Activated T-cell treated with anti-CD3 and anti-CD28 coated beads, Interleukin-2, amount 50 U/mL, for 72 hours (primary cell): Measurements from ENCODE around the gene CLDN19. TPM values are rescaled to one million over a fixed set of nuclear protein-coding genes. Genes with fewer than 3 reads are reported as not detected.

Source experiments
- ATAC-seq, 2 donors: fragments of 150-1000 bp; cut with Tn5 transposase; replicated peaks in 1 of 2; 2 replicates each; pipeline ENCODE4 v1.10.0; 2021; ENCODE audit warnings: moderate library complexity in 2 of 2, mild to moderate bottlenecking in 1 of 2
- DNase-seq, 2 donors: peaks; one replicate each; pipeline ENCODE4 v3.0.0; 2021 to 2022; ENCODE audit warnings: mixed read lengths in 1 of 2
- H3K27ac Mint-ChIP-seq: one replicate; pipeline ENCODE4 v1.8.0; 2022; ENCODE audit warnings: mild to moderate bottlenecking, moderate library complexity, mixed read lengths
- H3K27me3 Mint-ChIP-seq: one replicate; pipeline ENCODE4 v1.8.0; 2022; ENCODE audit warnings: low read depth, mixed read lengths
- H3K36me3 Mint-ChIP-seq, 2 donors: one replicate each; pipeline ENCODE4 v1.8.0; 2022; ENCODE audit warnings: mixed read lengths in 2 of 2, mild to moderate bottlenecking in 1 of 2; ENCODE audit not compliant: insufficient read depth in 2 of 2
- H3K4me1 Mint-ChIP-seq: one replicate; pipeline ENCODE4 v1.8.0; 2022; ENCODE audit warnings: low read depth, mixed read lengths
- H3K4me3 Mint-ChIP-seq, 2 donors: one replicate each; pipeline ENCODE4 v1.8.0; 2022; ENCODE audit warnings: mild to moderate bottlenecking in 2 of 2, mixed read lengths in 2 of 2, moderate library complexity in 2 of 2
- H3K9me3 Mint-ChIP-seq, 2 donors: one replicate each; pipeline ENCODE4 v1.8.0; 2022; ENCODE audit warnings: mixed read lengths in 2 of 2
- total RNA-seq, 2 donors: library from RNA; stranded (reverse); gene quantifications; one replicate each; pipeline ENCODE4 v1.2.3, GENCODE V29; 2022

Gene CLDN19
- total RNA-seq, 2 donors from 2014 or later = not detected

DNA sequence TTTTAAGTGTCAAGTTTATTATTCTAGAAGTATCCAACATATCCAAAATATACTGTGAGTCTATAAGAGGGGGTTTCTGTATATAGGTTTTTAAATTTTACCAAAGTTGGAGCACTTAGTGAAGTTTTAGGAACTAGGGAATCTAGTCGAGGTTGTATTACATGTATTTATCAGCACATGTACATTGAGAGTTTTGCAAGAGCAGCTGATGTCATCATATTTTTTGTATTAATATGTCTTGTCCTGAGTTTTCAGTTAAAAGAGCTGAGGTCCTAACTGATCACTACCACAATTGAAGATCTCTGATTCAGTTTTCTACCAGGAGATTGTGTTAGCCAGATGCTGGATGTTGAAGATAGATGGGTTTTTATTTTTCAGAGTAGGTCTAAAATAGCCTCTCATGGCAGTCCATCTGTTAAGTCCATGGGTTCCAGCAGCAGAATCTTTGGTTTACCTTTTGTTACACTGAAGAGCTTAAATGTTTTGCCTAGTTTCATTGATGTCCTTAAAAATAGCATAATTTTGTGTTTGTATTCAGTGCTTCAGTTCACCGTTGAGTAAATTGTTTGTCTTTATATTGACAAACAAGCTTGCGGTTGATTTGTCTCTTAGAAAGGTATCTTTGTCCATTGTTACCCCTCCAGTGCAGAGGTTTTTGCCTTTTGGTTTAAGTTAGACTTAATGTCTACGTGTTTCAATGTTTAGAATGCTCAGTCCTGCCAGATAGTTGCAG, 41.8 kb downstream of the CLDN19 start:
- H3K36me3 Mint-ChIP-seq = peaks cover 22 to 63% of the 10 kb centered on the region in 2 donors
- H3K9me3 Mint-ChIP-seq = no peaks in the 10 kb centered on the region
- peaks cover 20% of the 10 kb centered on the region for H3K4me1 Mint-ChIP-seq
- ATAC-seq = no peak
- no peak for DNase-seq
- H3K27ac Mint-ChIP-seq = peak overlapping the region; percentile 75
- no peak overlapping the region for H3K4me3 Mint-ChIP-seq
- H3K27me3 Mint-ChIP-seq = no peaks in the 10 kb centered on the region

GRCh38 chr1:42692911-42693310, 47.1 kb downstream of the CLDN19 start:
- H3K4me3 Mint-ChIP-seq = peak overlapping the region in 1 of 2 donors; percentile 3
- no peaks in the 10 kb centered on the region for H3K27me3 Mint-ChIP-seq
- ATAC-seq = no peak
- H3K9me3 Mint-ChIP-seq = no peaks in the 10 kb centered on the region
- peaks cover 11 to 34% of the 10 kb centered on the region in 2 donors for H3K36me3 Mint-ChIP-seq
- peak overlapping the region; percentile 67 for H3K27ac Mint-ChIP-seq
- no peak for DNase-seq
- H3K4me1 Mint-ChIP-seq = peaks cover 68% of the 10 kb centered on the region

GRCh38 chr1:42692461-42692860, 47.6 kb downstream of the CLDN19 start:
- DNase-seq (no peak), ATAC-seq (no peak)
- no peaks in the 10 kb centered on the region for H3K9me3 Mint-ChIP-seq
- H3K27ac Mint-ChIP-seq = peak overlapping the region; percentile 67
- H3K4me3 Mint-ChIP-seq = peak overlapping the region in 1 of 2 donors; percentile 3
- H3K36me3 Mint-ChIP-seq = peaks cover 11 to 33% of the 10 kb centered on the region in 2 donors
- H3K4me1 Mint-ChIP-seq = peaks cover 73% of the 10 kb centered on the region
- H3K27me3 Mint-ChIP-seq = no peaks in the 10 kb centered on the region

- ATAC-seq (peak in 1 of 2 donors; percentile 37), DNase-seq (no peak)
- Mint-ChIP-seq H3K4me1 (peaks cover 86% of the 10 kb centered on the region), H3K4me3 (peak overlapping the region; percentile 32 to 66), H3K27me3 (no peaks in the 10 kb centered on the region), H3K36me3 (peaks cover 7 to 26% of the 10 kb centered on the region in 2 donors), H3K9me3 (no peaks in the 10 kb centered on the region), H3K27ac (peak overlapping the region; percentile 50)
These were observed 48.9 kb downstream of the CLDN19 start for GRCh38 chr1:42691157-42691498.

- peaks cover 91% of the 10 kb centered on the region for H3K4me1 Mint-ChIP-seq
- no peaks in the 10 kb centered on the region for H3K9me3 Mint-ChIP-seq
- peak overlapping the region; percentile 32 to 66 for H3K4me3 Mint-ChIP-seq
- DNase-seq = peak in 1 of 2 donors; percentile 13
- peak overlapping the region; percentile 75 for H3K27ac Mint-ChIP-seq
- H3K36me3 Mint-ChIP-seq = peaks cover 5 to 21% of the 10 kb centered on the region in 2 donors
- no peaks in the 10 kb centered on the region for H3K27me3 Mint-ChIP-seq
- ATAC-seq = peak; percentile 59 to 71
These were observed 49.4 kb downstream of the CLDN19 start for GRCh38 chr1:42690477-42691156.

GRCh38 chr1:42689912-42690311, 50.1 kb downstream of the CLDN19 start:
- H3K36me3 Mint-ChIP-seq = peaks cover 5 to 17% of the 10 kb centered on the region in 2 donors

GRCh38 chr1:42686418-42686817, 53.6 kb downstream of the CLDN19 start:
- H3K9me3 Mint-ChIP-seq = no peaks in the 10 kb centered on the region
- H3K36me3 Mint-ChIP-seq = peaks cover 18 to 24% of the 10 kb centered on the region in 2 donors
- no peaks in the 10 kb centered on the region for H3K27me3 Mint-ChIP-seq
- H3K4me1 Mint-ChIP-seq = peaks cover 77% of the 10 kb centered on the region
- ATAC-seq = no peak
- H3K4me3 Mint-ChIP-seq = peak overlapping the region; percentile 63 to 71
- no peak for DNase-seq
- peak overlapping the region; percentile 86 for H3K27ac Mint-ChIP-seq

More at GRCh38 chr1:42689912-42690311, 50.1 kb downstream of the CLDN19 start:
- DNase-seq = no peak
- H3K27me3 Mint-ChIP-seq = no peaks in the 10 kb centered on the region
- H3K4me3 Mint-ChIP-seq = peak overlapping the region; percentile 33 to 54
- H3K4me1 Mint-ChIP-seq = peaks cover 95% of the 10 kb centered on the region
- ATAC-seq = no peak
- H3K27ac Mint-ChIP-seq = peak overlapping the region; percentile 75
- H3K9me3 Mint-ChIP-seq = no peaks in the 10 kb centered on the region

DNA sequence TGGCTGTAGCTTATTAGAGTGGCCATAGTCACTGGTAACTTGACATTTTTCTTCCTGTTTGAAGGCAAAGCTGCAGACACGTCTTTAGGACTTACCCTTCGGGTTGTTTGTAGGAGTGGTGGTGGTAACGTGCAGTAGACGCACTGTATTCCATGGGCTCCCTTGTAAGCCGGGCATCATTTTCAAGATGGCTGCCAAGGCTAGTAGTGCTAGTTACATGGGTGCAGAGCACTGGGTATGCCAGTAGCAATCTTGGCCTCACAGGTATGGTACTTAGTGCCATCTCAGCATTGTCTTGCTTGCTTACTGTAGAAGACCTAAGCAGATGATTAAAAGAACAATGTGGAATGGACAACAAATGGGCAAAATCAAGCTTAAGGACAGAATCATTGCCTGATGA, 55.9 kb downstream of the CLDN19 start:
- DNase-seq (peak; percentile 7 to 15), ATAC-seq (no peak)
- H3K36me3 Mint-ChIP-seq = peaks cover 18 to 21% of the 10 kb centered on the region in 2 donors

More for the DNA sequence above, 55.9 kb downstream of the CLDN19 start:
- H3K9me3 Mint-ChIP-seq = no peaks in the 10 kb centered on the region
- peak overlapping the region; percentile 99 for H3K27ac Mint-ChIP-seq
- no peaks in the 10 kb centered on the region for H3K27me3 Mint-ChIP-seq
- H3K4me1 Mint-ChIP-seq = peaks cover 71% of the 10 kb centered on the region
- H3K4me3 Mint-ChIP-seq = peak overlapping the region; percentile 95 to 99

Other genes with a start within 250 kb of the CLDN19 start
- gene PPIH, start 81.8 kb downstream of the CLDN19 start, total RNA-seq = 10 to 100 TPM; 74.2 to 89.9 TPM
- gene YBX1, start 57.8 kb downstream of the CLDN19 start, total RNA-seq = 100 to 1,000 TPM; 486 to 615 TPM
- 10 to 100 TPM; 32.6 to 36.0 TPM for gene P3H1, start 26.8 kb upstream of the CLDN19 start, total RNA-seq
- 10 to 100 TPM; 11.7 to 12.2 TPM for gene C1orf50, start 27.0 kb upstream of the CLDN19 start, total RNA-seq
- 1 to 10 TPM in 1 of 2 donors, under 1 TPM in 1; 0.81 to 1.9 TPM for gene TMEM269, start 44.8 kb upstream of the CLDN19 start, total RNA-seq
- gene ERMAP, start 76.9 kb upstream of the CLDN19 start, total RNA-seq = 10 to 100 TPM in 1 of 2 donors, 1 to 10 TPM in 1; 8.4 to 10.0 TPM
- gene SVBP, start 77.2 kb upstream of the CLDN19 start, total RNA-seq = 10 to 100 TPM; 19.4 to 20.0 TPM
- gene ZNF691, start 106.4 kb upstream of the CLDN19 start, total RNA-seq = 10 to 100 TPM in 1 of 2 donors, 1 to 10 TPM in 1; 9.8 to 11.1 TPM
- 10 to 100 TPM; 41.7 to 51.9 TPM for gene SLC2A1, start 218.6 kb upstream of the CLDN19 start, total RNA-seq